ENCODE data around the gene SLC25A12. TPM values are rescaled to one million over a fixed set of nuclear protein-coding genes. Genes with fewer than 3 reads are reported as not detected.

The SLC25A12 gene
- total and polyA plus RNA-seq, 9 of the 15 experiments (the other 6 are each of a cell fraction or from before 2014, with no cell fraction given), result 13.5 to 36.5 (median 21.7) TPM

GRCh38 chr2:171923206-171923605, 29.2 kb upstream of the SLC25A12 start (continued):
- TF ChIP-seq CLOCK (CRISPR knock-in tag; IDR thresholded peaks at IDR 0.05; ENCODE audit: borderline replicate concordance), result no peak
- TF ChIP-seq ZNF280A (IDR thresholded peaks at IDR 0.05; ENCODE audit: low read depth, partially characterized antibody), result no peak
- TF ChIP-seq NCOA1 (IDR thresholded peaks at IDR 0.05; ENCODE audit: low read depth), result peak; percentile 63; the same call in 1 of the 2 replicates
- TF ChIP-seq ZNF699 (CRISPR knock-in tag; IDR thresholded peaks at IDR 0.05; ENCODE audit: insufficient replicate concordance), result no peak
- no peak for TF ChIP-seq SLC30A9 (CRISPR knock-in tag; IDR thresholded peaks at IDR 0.05)
- no peak for TF ChIP-seq U2AF2 (optimal IDR thresholded peaks at IDR 0.05; ENCODE audit: low read depth, low read length)
- TF ChIP-seq RREB1 (CRISPR knock-in tag; IDR thresholded peaks at IDR 0.05), result 0 out of 2 replicates have a peak, but pooled peaks have one; percentile 22
- TF ChIP-seq ZNF133 (CRISPR knock-in tag; IDR thresholded peaks at IDR 0.05), result no peak
- TF ChIP-seq ZNF354B (CRISPR knock-in tag; IDR thresholded peaks at IDR 0.05), result no peak
- TF ChIP-seq RBM17 (IDR thresholded peaks at IDR 0.05; ENCODE audit: borderline replicate concordance, low read depth, low read length), result no peak
- TF ChIP-seq IFI16 (CRISPR knock-in tag; IDR thresholded peaks at IDR 0.05), result no peak
- TF ChIP-seq ARID4B (CRISPR knock-in tag; IDR thresholded peaks at IDR 0.05), result no peak
- TF ChIP-seq SIN3A (IDR thresholded peaks at IDR 0.05; ENCODE audit: borderline replicate concordance in 2 of 2, control insufficient read depth in 1 of 2, low read depth in 2 of 2, low read length in 2 of 2), result peak in 1 of 2 experiments; percentile 46; a peak in 1 of 4 replicates

All from K562 (cell line).